Fibroblast of pulmonary artery (primary cell): Measurements from ENCODE around the gene GATA2.

ENCODE experiments used
- DNase-seq: peaks from one replicate; pipeline ENCODE4 v3.0.0-alpha.2; 2010; ENCODE audit warnings: low read depth
- H3K4me3 ChIP-seq: replicated peaks from 2 replicates; pipeline ENCODE4 v1.5.1; 2011; ENCODE audit warnings: low read depth, mild to moderate bottlenecking, control low read depth, low read length, moderate library complexity
- CTCF ChIP-seq: IDR thresholded peaks from 2 replicates; pipeline ENCODE4 v1.5.1; 2011; ENCODE audit warnings: mild to moderate bottlenecking, control low read depth, low read length, inconsistent platforms; ENCODE audit errors: missing control alignments

Gene GATA2

GRCh38 chr3:128435058-128435457 lies 57.9 kb downstream of the GATA2 start:
- H3K4me3 ChIP-seq = no peak overlapping the region
- no peak for DNase-seq
- TF ChIP-seq CTCF = no peak

- no peak for DNase-seq
- TF ChIP-seq CTCF = no peak
- H3K4me3 ChIP-seq = no peak overlapping the region
These were observed 58.5 kb downstream of the GATA2 start for GRCh38 chr3:128434524-128434923.

- no peak overlapping the region for H3K4me3 ChIP-seq
- no peak for DNase-seq
- no peak for TF ChIP-seq CTCF
These were observed 59.2 kb downstream of the GATA2 start for GRCh38 chr3:128433837-128434165.

GRCh38 chr3:128432971-128433836 lies 59.8 kb downstream of the GATA2 start:
- H3K4me3 ChIP-seq = no peak overlapping the region
- no peak for DNase-seq

GRCh38 chr3:128432301-128432970 lies 60.6 kb downstream of the GATA2 start:
- TF ChIP-seq CTCF = no peak
- no peak for DNase-seq
- no peak overlapping the region for H3K4me3 ChIP-seq

More at GRCh38 chr3:128432971-128433836, 59.8 kb downstream of the GATA2 start:
- TF ChIP-seq CTCF = no peak

- H3K4me3 ChIP-seq = no peak overlapping the region
- no peak for TF ChIP-seq CTCF
- DNase-seq = no peak
These were observed 61.1 kb downstream of the GATA2 start for GRCh38 chr3:128431803-128432300.
